Mucosa of descending colon (tissue), 3 donors: ENCODE measurements around the gene TEX11. TPM values are rescaled to one million over a fixed set of nuclear protein-coding genes. Genes with fewer than 3 reads are reported as not detected.
"Not testable (repeated sequence)": the region's sequence is repeated elsewhere in the genome, so short reads cannot be mapped to it uniquely, and the experiment has no call there.

Experiments used
- ATAC-seq: fragments of 200-7000 bp; cut with Tn5 transposase; one replicate; pipeline ENCODE4 v1.9.1; 2020; ENCODE audit warnings: mild to moderate bottlenecking, moderate library complexity
- DNase-seq, 3 donors: peaks; one replicate each; pipeline ENCODE4 v3.0.0-alpha.2; 2020
- H3K36me3 ChIP-seq: fragments of 200-600 bp; one replicate; pipeline ENCODE4 v1.8.0; 2021; ENCODE audit warnings: low read depth, mild to moderate bottlenecking
- H3K4me1 ChIP-seq: fragments of 200-600 bp; one replicate; pipeline ENCODE4 v1.8.0; 2021; ENCODE audit warnings: low read depth, mild to moderate bottlenecking
- H3K4me3 ChIP-seq: fragments of 200-600 bp; one replicate; pipeline ENCODE4 v1.8.0; 2021; ENCODE audit warnings: mild to moderate bottlenecking
- H3K9me3 ChIP-seq: fragments of 200-600 bp; one replicate; pipeline ENCODE4 v1.8.0; 2021; ENCODE audit warnings: mild to moderate bottlenecking
- intact Hi-C, 2 donors: fragments of 100-400 bp; cut with DNase I in 1 of 2; cut with micrococcal nuclease in 1 of 2; formaldehyde crosslinking; loops; one replicate each; pipeline versions ENCODE4 v1.11.0 to v1.11.1; 2022; cut with DNase I, micrococcal nuclease
- total RNA-seq, 3 donors: library from RNA; stranded (reverse); fragmentation: NEBNext Ultra II Directional in 2 of 3; extraction: Animal tissue kit (Norgen Biotek cat#: 25700) in 2 of 3; gene quantifications; one replicate each; pipeline versions ENCODE4 v1.2.1 to v1.2.4, GENCODE V29; 2021 to 2023
- TF ChIP-seq, protein P1 (sequence below): fragments of 200-600 bp; IDR thresholded peaks from one replicate; pipeline ENCODE4 v1.8.0; 2022; ENCODE audit warnings: antibody characterized with exemption, mild to moderate bottlenecking
- donor health status: DM: no; HTN: no; CAD: no; lungs with moderate emphysema.
- donor health status: DM: no; HTN: no; CAD: no.
- donor health status: DM: no; HTN: yes; CAD: no.

Gene TEX11
- total RNA-seq, 3 donors from 2014 or later, result 0.89 to 2.7 (median 2.1) TPM

DNA sequence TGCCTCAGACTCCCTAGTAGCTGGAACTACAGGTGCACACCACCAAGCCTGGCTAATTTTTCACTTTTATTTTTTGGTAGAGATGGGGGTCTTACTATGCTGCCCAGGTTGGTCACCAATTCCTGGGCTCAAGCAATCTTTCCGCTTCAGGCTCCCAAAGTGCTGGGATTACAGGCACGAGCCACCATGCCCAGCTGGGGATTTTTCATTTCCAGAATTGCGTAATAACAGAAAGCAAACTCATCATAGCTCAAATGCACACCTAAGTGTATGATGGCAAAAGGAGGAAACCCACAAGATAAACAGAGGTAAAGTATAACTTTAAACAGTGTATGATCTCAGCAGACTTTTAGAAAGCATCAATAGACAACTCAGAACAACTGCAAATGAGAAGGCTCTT, 56.2 kb downstream of the TEX11 start:
- Histone ChIP-seq H3K9me3 (no peaks in the 10 kb centered on the region), H3K4me3 (no peak overlapping the region), H3K36me3 (no peaks in the 10 kb centered on the region), H3K4me1 (no peaks in the 10 kb centered on the region)
- intact Hi-C loops, result no loop called here
- no peak for ATAC-seq
- TF ChIP-seq, protein P1, sequence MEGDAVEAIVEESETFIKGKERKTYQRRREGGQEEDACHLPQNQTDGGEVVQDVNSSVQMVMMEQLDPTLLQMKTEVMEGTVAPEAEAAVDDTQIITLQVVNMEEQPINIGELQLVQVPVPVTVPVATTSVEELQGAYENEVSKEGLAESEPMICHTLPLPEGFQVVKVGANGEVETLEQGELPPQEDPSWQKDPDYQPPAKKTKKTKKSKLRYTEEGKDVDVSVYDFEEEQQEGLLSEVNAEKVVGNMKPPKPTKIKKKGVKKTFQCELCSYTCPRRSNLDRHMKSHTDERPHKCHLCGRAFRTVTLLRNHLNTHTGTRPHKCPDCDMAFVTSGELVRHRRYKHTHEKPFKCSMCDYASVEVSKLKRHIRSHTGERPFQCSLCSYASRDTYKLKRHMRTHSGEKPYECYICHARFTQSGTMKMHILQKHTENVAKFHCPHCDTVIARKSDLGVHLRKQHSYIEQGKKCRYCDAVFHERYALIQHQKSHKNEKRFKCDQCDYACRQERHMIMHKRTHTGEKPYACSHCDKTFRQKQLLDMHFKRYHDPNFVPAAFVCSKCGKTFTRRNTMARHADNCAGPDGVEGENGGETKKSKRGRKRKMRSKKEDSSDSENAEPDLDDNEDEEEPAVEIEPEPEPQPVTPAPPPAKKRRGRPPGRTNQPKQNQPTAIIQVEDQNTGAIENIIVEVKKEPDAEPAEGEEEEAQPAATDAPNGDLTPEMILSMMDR, result no peak
- DNase-seq, result no peak

DNA sequence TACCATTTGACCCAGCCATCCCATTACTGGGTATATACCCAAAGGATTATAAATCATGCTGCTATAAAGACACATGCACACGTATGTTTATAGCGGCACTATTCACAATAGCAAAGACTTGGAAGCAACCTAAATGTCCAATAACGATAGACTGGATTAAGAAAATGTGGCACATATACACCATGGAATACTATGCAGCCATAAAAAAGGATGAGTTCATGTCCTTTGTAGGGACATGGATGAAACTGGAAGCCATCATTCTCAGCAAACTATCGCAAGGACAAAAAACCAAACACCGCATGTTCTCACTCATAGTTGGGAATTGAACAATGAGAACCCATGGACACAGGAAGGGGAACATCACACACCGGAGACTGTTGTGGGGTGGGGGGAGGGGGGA, 64.4 kb downstream of the TEX11 start:
- intact Hi-C loops, DNase-seq, H3K4me3 ChIP-seq, H3K9me3 ChIP-seq, H3K4me1 ChIP-seq, ATAC-seq, H3K36me3 ChIP-seq: not testable (repeated sequence)

GRCh38 chrX:70843620-70844019, 64.9 kb downstream of the TEX11 start:
- H3K4me1 ChIP-seq, ATAC-seq, DNase-seq, H3K9me3 ChIP-seq, H3K4me3 ChIP-seq, intact Hi-C loops, H3K36me3 ChIP-seq: not testable (repeated sequence)

- H3K4me1 ChIP-seq, result no peaks in the 10 kb centered on the region
- ATAC-seq (no peak), DNase-seq (no peak)
- no peak overlapping the region for H3K4me3 ChIP-seq
- TF ChIP-seq, protein P1, result no peak
- H3K9me3 ChIP-seq, result no peaks in the 10 kb centered on the region
- intact Hi-C loops, result no loop called here
- H3K36me3 ChIP-seq, result no peaks in the 10 kb centered on the region
Measured at GRCh38 chrX:70834589-70834988, 73.9 kb downstream of the TEX11 start.

DNA sequence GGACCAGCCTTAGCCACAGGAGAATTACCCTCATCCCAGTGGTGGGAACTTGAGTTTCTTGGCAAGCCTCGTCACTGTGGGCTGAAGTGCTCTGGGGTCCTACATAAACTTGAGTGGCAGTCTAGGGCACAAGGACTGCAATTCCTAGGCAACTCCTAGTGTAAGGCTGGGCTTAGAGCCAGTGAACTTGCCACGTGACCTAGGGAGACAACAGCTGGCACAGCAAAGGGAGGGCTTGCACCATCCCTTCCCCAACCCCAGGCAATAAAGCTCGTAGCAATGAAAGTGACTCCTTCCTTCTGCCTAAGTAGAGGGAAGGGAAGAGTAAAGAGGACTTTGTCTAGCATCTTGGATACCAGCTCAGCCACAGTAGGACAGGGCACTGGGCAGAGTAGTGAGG, 81.8 kb downstream of the TEX11 start:
- ATAC-seq (peak; percentile 58), DNase-seq (peak in 1 of 3 donors; percentile 29)
- Histone ChIP-seq H3K9me3 (no peaks in the 10 kb centered on the region), H3K4me1 (no peaks in the 10 kb centered on the region), H3K36me3 (no peaks in the 10 kb centered on the region), H3K4me3 (no peak overlapping the region)
- intact Hi-C loops, result no loop called here
- TF ChIP-seq, protein P1, result no peak

GRCh38 chrX:70825366-70825765, 83.1 kb downstream of the TEX11 start:
- no peak overlapping the region for H3K4me3 ChIP-seq
- TF ChIP-seq, protein P1, result no peak
- ATAC-seq (no peak), DNase-seq (no peak)
- H3K9me3 ChIP-seq, result no peaks in the 10 kb centered on the region
- intact Hi-C loops, result no loop called here
- no peaks in the 10 kb centered on the region for H3K4me1 ChIP-seq
- H3K36me3 ChIP-seq, result no peaks in the 10 kb centered on the region
